RWPE1 (cell line): ENCODE results near the gene TSPAN18.

Experiments
- CTCF ChIA-PET: fragments of 350-600 bp; sonication (Branson Sonifier 250); formaldehyde crosslinking; extraction: SDS; loops from one replicate; lab custom pipeline; 2021; lab: Yijun Ruan, JAX
- POLR2A ChIA-PET: fragments of 400-600 bp; formaldehyde crosslinking; extraction: SDS; loops from one replicate; lab custom pipeline; 2020; ENCODE audit warnings: antibody characterized with exemption; ENCODE audit not compliant: low non-redundant PET; lab: Yijun Ruan, JAX
- DNase-seq: peaks from one replicate; pipeline ENCODE4 v3.0.0; 2012; ENCODE audit warnings: low spot score
- H3K27ac ChIP-seq: fragments of 450-650 bp; 2 replicates; pipeline ENCODE4 v1.5.1; 2017
- TF ChIP-seq, protein P1 (sequence below): fragments of 450-650 bp; conservative IDR thresholded peaks from 2 replicates; pipeline ENCODE4 v1.5.1; 2017; ENCODE audit warnings: low read depth, mild to moderate bottlenecking

Gene TSPAN18

DNA sequence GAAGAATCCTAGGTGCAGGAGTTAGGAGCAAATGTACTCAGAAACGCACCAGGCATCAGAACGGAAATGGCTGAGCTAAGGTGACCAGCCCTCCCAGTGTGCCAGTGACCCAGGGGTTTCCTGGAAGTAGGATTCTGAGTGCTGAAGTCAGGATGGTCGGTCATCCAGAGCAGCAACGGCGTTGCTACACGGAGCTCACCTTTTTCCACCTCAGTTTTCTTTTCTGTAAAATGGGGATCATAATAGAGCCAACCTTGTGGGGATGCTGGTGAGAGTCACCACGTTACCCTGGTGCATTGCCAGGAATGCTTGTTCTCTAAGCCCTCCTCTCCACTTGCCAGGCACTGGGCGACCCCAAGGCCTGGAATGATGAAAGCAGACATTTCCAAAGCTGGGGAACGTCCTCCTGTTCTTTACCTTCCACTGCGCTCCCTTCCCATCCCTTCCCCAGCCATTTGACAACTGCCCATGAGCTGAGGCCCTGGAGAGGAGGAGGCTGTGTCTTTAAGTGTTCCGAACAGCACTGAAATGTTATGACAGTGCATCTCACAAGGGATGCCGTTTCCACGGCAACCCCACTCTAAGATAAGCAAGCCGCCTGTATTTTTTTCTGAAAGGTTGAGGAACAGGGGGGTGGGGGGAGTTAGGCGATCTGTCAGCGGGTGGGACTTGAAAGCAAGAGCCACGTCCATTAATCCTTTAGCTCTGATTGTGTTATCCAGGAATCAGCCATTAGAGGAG, 66.8 kb downstream of the TSPAN18 start:
- no peak overlapping the region for H3K27ac ChIP-seq
- POLR2A ChIA-PET = no interaction called here
- CTCF ChIA-PET = interaction anchor here (0.6 to 1.4 kb wide), 2 partner anchors 19 to 133 kb away, joined by 3 to 4 read pairs; no protein-coding TSS in a partner anchor
- no peak for DNase-seq
- TF ChIP-seq, protein P1, sequence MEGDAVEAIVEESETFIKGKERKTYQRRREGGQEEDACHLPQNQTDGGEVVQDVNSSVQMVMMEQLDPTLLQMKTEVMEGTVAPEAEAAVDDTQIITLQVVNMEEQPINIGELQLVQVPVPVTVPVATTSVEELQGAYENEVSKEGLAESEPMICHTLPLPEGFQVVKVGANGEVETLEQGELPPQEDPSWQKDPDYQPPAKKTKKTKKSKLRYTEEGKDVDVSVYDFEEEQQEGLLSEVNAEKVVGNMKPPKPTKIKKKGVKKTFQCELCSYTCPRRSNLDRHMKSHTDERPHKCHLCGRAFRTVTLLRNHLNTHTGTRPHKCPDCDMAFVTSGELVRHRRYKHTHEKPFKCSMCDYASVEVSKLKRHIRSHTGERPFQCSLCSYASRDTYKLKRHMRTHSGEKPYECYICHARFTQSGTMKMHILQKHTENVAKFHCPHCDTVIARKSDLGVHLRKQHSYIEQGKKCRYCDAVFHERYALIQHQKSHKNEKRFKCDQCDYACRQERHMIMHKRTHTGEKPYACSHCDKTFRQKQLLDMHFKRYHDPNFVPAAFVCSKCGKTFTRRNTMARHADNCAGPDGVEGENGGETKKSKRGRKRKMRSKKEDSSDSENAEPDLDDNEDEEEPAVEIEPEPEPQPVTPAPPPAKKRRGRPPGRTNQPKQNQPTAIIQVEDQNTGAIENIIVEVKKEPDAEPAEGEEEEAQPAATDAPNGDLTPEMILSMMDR = no peak

DNA sequence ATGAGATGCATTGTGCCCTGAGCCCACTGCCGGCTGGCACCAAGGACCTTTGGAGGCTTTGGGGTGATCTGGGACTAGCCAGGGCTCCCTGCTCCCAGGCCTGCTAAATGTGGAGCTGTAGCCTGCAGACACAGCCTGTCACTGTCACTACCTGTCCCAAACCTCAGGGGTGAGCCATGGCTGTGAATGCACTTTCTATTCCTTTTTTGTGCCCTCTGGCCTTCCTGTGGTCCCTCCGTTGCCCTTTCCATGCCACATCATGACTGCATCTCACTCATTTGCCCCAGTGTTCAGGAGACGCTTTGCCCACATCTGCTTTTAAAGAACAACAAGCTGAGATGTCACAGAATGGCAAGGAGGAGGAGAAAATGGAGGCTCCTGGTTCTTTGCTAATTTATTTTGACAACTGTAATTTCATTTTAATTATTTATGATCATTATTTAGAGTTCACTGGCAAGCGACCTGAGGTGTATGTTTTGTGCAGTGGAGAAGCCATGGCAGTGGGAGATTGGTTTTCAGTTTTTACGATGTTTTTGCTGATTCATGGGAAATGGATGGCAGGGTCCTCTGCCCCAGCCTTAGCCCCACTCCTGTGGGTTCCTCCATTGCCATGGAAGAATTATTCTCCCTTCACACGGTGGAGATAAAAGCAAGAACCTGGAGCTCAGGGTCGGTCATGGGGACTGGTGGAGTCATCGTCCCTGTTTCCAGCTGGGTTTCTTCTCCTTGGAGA, 69.2 kb downstream of the TSPAN18 start:
- H3K27ac ChIP-seq = no peak overlapping the region
- ChIA-PET CTCF (no interaction called here), POLR2A (no interaction called here)
- TF ChIP-seq, protein P1 = no peak
- no peak for DNase-seq

DNA sequence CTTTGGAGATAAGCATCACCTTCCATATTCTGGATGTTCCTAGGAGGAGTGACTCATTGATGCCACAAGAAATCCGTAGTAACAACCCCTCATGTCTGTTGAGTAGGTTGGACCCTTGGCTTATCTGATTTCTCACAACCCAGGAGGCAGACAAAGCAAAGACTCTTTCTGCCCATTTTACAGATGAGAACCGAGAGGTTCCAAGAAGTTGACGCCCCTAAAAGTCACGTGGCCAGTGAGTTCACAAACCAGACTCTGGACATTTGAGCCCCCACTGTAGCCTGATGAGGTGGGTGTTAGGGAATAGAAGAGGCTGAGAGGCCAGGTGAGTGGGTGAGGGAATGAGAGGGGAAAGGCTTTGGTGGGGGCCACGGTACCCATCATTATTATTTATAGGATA, 70.3 kb downstream of the TSPAN18 start:
- H3K27ac ChIP-seq = no peak overlapping the region
- POLR2A ChIA-PET = no interaction called here
- no peak for DNase-seq
- TF ChIP-seq, protein P1 = no peak
- CTCF ChIA-PET = no interaction called here

DNA sequence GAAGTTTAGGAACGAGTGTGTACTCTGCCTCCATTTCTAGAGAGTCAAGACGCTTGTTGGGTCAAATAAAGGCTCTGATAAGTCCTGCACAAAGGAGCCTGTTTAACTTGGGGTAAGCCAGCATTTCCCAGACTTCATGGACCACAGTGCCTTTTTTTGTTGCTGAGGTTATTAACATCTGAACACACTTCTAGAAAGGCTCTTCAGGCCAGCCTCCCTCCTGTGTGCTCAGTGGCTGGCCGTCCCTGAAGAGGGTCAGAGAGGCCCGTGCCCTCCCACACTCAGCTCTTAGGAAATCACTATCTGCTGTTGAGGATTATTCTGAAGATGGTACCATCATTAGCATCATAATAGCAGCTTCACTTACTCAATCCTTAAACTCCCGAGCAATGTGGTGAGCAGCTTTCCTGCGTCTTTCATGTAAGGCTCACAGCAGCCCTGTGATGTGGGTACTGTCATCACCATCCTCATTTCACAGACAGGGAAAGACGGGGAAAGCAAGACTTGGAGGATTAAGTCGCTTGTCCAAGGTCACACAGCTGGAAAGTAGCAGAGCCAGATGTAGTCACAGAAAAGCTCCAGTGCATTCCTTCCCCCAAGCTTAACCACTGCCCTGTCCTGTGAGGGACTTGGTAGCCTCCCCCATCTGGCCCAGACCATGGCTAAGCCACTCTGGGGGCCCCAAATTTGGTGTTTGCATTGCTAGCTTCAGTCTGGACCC, 71.3 kb downstream of the TSPAN18 start:
- DNase-seq = no peak
- no peak overlapping the region for H3K27ac ChIP-seq
- CTCF ChIA-PET = interaction anchor here (0.7 to 1.2 kb wide), 2 partner anchors 23 to 300 kb away, joined by 3 read pairs; no protein-coding TSS in a partner anchor
- POLR2A ChIA-PET = no interaction called here
- TF ChIP-seq, protein P1 = no peak

DNA sequence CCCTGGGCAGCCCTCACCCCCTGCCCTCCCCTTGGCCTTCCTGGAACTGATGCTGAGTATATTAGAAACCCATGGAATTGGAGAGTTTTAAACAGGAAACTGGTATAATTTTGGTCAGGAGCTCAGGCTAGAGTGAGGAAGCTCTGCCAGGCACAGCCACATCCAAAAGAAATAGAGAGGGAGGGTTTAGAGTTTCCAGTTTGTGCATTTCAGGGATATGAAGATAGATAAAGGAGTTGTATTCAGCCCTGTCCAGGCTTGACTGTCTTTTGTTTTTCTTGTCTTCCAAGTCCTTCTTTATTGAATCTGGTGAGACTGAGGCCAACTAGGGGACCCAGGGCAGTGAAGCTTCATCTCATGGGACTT, 71.8 kb downstream of the TSPAN18 start:
- no peak overlapping the region for H3K27ac ChIP-seq
- POLR2A ChIA-PET = no interaction called here
- DNase-seq = no peak
- TF ChIP-seq, protein P1 = no peak
- CTCF ChIA-PET = interaction anchor here (0.6 to 1.2 kb wide), 2 partner anchors 24 to 471 kb away, joined by 3 read pairs; no protein-coding TSS in a partner anchor

DNA sequence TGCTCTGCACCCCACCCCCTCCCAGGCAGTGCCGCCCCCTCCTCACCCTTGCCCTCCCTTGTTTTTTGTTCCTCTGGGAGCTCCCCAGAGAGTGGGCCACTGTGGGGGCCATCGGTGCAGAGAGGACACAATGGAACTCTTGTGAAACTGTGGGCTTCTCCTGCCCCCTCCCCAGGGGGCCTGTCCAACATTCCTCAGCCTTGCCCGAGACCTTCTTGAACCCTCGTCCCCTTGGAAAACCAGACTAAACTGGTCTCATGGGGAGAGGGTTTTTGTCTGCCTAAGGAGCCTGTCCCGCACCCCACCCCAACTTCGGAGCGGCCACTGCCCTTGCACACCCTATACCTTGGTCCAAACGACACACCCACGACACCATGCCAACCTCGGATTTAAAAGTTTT, 72.2 kb downstream of the TSPAN18 start:
- H3K27ac ChIP-seq = no peak overlapping the region
- ChIA-PET POLR2A (no interaction called here), CTCF (interaction anchor here (0.6 kb wide), 1 partner anchor 472 kb away, joined by 3 read pairs; no protein-coding TSS in a partner anchor)
- TF ChIP-seq, protein P1 = no peak
- no peak for DNase-seq
